ENCODE results near the gene FHIP1B.

FHIP1B gene

DNA sequence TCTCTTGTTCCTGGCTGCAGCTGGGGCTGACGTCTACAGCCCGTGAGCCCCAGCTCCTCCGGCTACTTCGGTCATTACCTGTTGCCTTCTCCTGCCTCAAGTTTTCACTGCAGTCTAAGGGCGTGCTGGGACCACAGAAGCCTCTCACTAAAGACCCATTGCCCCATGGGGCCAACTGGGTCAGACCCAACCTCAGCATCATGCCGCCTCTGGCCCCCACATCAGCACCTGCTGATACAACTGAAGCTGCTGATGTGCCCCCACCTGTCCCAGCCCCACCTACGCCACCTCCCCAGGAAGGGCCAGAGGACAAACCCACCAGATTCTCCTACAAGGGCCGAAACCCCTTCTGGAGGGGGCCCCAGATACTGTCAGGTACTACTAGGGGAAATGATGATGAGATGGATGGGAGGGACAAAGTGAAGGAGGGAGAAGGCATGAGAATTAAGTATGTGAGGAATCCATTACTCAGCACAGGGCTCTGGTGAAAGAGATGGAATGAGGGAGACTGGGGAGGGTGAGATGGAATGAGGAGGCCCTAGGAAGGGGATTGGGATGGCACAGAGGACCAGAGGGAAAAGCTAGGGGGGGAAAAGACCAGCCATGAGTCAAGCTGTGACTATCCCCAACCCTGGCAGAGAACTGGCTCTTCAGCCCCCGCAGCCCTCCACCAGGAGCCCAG lies 24.0 kb downstream of the FHIP1B start:
- peaks cover 38 to 95% (median 70%) of the 10 kb centered on the region in 3 donors for H3K36me3 ChIP-seq
- H3K9me3 ChIP-seq: no peaks in the 10 kb centered on the region
- H3K27ac ChIP-seq: no peak overlapping the region
- no peak for TF ChIP-seq CTCF (IDR thresholded peaks at IDR 0.05)
- H3K27me3 ChIP-seq: no peaks in the 10 kb centered on the region
- DNase-seq: no peak
- H3K4me1 ChIP-seq: no peaks in the 10 kb centered on the region
- intact Hi-C loops (cut with DNase I; ENCODE audit: low total_unique reads): no loop called here
- no peak overlapping the region for H3K4me3 ChIP-seq

DNA sequence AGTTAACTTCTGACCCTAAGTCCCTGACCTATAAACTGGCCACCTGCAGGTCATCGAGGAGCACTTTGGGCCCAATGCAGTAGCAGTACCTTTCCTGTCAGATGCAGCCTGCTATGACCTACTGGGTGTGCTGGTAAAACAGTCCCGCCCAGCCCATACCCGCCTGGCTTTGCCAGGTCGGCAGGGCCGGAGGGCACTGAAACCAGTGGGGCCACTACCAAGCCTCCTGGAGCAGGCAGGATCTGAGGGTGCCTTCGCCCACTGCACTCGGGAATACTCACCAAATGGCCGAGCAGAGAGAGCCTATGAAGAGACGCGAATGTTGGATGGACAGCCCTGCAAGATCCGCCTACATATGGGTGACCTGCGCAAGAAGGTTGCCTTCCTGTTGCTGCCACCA lies 24.6 kb downstream of the FHIP1B start:
- H3K27me3 ChIP-seq: no peaks in the 10 kb centered on the region
- no peak overlapping the region for H3K27ac ChIP-seq
- no peaks in the 10 kb centered on the region for H3K9me3 ChIP-seq
- no peak overlapping the region for H3K4me3 ChIP-seq
- DNase-seq: no peak
- H3K4me1 ChIP-seq: no peaks in the 10 kb centered on the region
- peaks cover 33 to 96% (median 74%) of the 10 kb centered on the region in 3 donors for H3K36me3 ChIP-seq
- intact Hi-C loops (cut with DNase I; ENCODE audit: low total_unique reads): no loop called here
- TF ChIP-seq CTCF (IDR thresholded peaks at IDR 0.05): no peak

- H3K27me3 ChIP-seq: no peaks in the 10 kb centered on the region
- H3K36me3 ChIP-seq: peaks cover 19 to 75% (median 55%) of the 10 kb centered on the region in 3 donors
- TF ChIP-seq CTCF (IDR thresholded peaks at IDR 0.05): no peak
- no peak overlapping the region for H3K27ac ChIP-seq
- no peak overlapping the region for H3K4me3 ChIP-seq
- H3K9me3 ChIP-seq: no peaks in the 10 kb centered on the region
- no peaks in the 10 kb centered on the region for H3K4me1 ChIP-seq
- intact Hi-C loops (cut with DNase I; ENCODE audit: low total_unique reads): no loop called here
- DNase-seq: no peak
These were observed 27.8 kb downstream of the FHIP1B start for GRCh38 chr11:6206456-6207180.

GRCh38 chr11:6205366-6205765 lies 29.1 kb downstream of the FHIP1B start, which contains the start of gene C11orf42:
Gene C11orf42, plus strand, starts transcription at chr11:6205557. Its CDS starts 59 bp downstream, at chr11:6205616.
- Histone ChIP-seq H3K36me3 (peaks cover 6 to 63% (median 42%) of the 10 kb centered on the region in 3 donors), H3K27ac (no peak within 1 kb of the TSS), H3K9me3 (no peaks in the 10 kb centered on the region), H3K4me3 (no peak within 1 kb of the TSS), H3K4me1 (no peaks in the 10 kb centered on the region), H3K27me3 (no peaks in the 10 kb centered on the region)
- no peak for TF ChIP-seq CTCF (IDR thresholded peaks at IDR 0.05)
- intact Hi-C loops (cut with DNase I; ENCODE audit: low total_unique reads): no loop called here
- DNase-seq: no peak

- no peak for TF ChIP-seq CTCF (IDR thresholded peaks at IDR 0.05)
These were observed 29.7 kb downstream of the FHIP1B start for GRCh38 chr11:6204706-6205105.

More at GRCh38 chr11:6204706-6205105, 29.7 kb downstream of the FHIP1B start:
- Histone ChIP-seq H3K4me3 (no peak overlapping the region), H3K27ac (no peak overlapping the region), H3K9me3 (no peaks in the 10 kb centered on the region), H3K27me3 (no peaks in the 10 kb centered on the region), H3K4me1 (no peaks in the 10 kb centered on the region), H3K36me3 (peaks cover 0 to 56% (median 36%) of the 10 kb centered on the region in 3 donors)
- DNase-seq: no peak
- intact Hi-C loops (cut with DNase I; ENCODE audit: low total_unique reads): no loop called here

All from tibial artery (tissue), 4 donors.